Mesendoderm (in vitro differentiated cells): Measurements from ENCODE around the gene NCF2.

ENCODE experiments used
- DNase-seq: peaks from one replicate; pipeline ENCODE4 v3.0.0; 2013
- H2AK5ac ChIP-seq: 2 replicates; pipeline ENCODE4 v1.6.1; 2013; ENCODE audit warnings: low read length, inconsistent platforms
- H2BK120ac ChIP-seq: 2 replicates; pipeline ENCODE4 v1.6.1; 2013; ENCODE audit warnings: low read depth, mild to moderate bottlenecking, low read length, moderate library complexity, mixed read lengths
- H2BK15ac ChIP-seq: replicated peaks from 2 replicates; pipeline ENCODE4 v1.6.1; 2013; ENCODE audit warnings: low read depth, mild to moderate bottlenecking, moderate library complexity
- H2BK5ac ChIP-seq: 2 replicates; pipeline ENCODE4 v1.6.1; 2013; ENCODE audit warnings: low read length, inconsistent platforms
- H3K18ac ChIP-seq: 2 replicates; pipeline ENCODE4 v1.6.1; 2013; ENCODE audit warnings: mild to moderate bottlenecking, low read length, mixed read lengths
- H3K23ac ChIP-seq: one replicate; pipeline ENCODE4 v1.6.1; 2013; ENCODE audit warnings: low read length
- H3K27ac ChIP-seq: 2 replicates; pipeline ENCODE4 v1.5.1; 2013; ENCODE audit warnings: low read depth, mild to moderate bottlenecking, inconsistent platforms, low read length, moderate library complexity
- H3K27me3 ChIP-seq: 2 replicates; pipeline ENCODE4 v1.6.1; 2013; ENCODE audit warnings: low read length, control low read depth, mild to moderate bottlenecking, inconsistent platforms; ENCODE audit not compliant: insufficient read depth, poor library complexity
- H3K36me3 ChIP-seq: 2 replicates; pipeline ENCODE4 v1.6.1; 2013; ENCODE audit warnings: low read length, inconsistent platforms; ENCODE audit not compliant: control insufficient read depth, insufficient read depth
- H3K4ac ChIP-seq: one replicate; pipeline ENCODE4 v1.6.1; 2013; ENCODE audit warnings: low read depth, mild to moderate bottlenecking, low read length, moderate library complexity
- H3K4me1 ChIP-seq: 2 replicates; pipeline ENCODE4 v1.6.1; 2013; ENCODE audit warnings: low read depth, low read length, inconsistent platforms; ENCODE audit not compliant: control insufficient read depth
- H3K4me2 ChIP-seq: 2 replicates; pipeline ENCODE4 v1.6.1; 2013; ENCODE audit warnings: low read length
- H3K4me3 ChIP-seq: 2 replicates; pipeline ENCODE4 v1.5.1; 2013; ENCODE audit warnings: mild to moderate bottlenecking, low read length
- H3K56ac ChIP-seq: one replicate; pipeline ENCODE4 v1.6.1; 2013; ENCODE audit warnings: low read length
- H3K79me1 ChIP-seq: 2 replicates; pipeline ENCODE4 v1.6.1; 2013; ENCODE audit warnings: low read length, inconsistent platforms
- H3K79me2 ChIP-seq: 2 replicates; pipeline ENCODE4 v1.6.1; 2013; ENCODE audit warnings: mild to moderate bottlenecking, low read length; ENCODE audit not compliant: control insufficient read depth, insufficient read depth
- H3K9ac ChIP-seq: 2 replicates; pipeline ENCODE4 v1.6.1; 2013; ENCODE audit warnings: low read length, inconsistent platforms
- H4K5ac ChIP-seq: one replicate; pipeline ENCODE4 v1.6.1; 2013; ENCODE audit warnings: low read length
- H4K8ac ChIP-seq: one replicate; pipeline ENCODE4 v1.6.1; 2013; ENCODE audit warnings: low read depth, mild to moderate bottlenecking, control low read depth, low read length, moderate library complexity
- WGBS: extraction: QIAGEN DNeasy Blood & Tissue Kit; methylation state at CpG from one replicate; pipeline ENCODE4 v1.1.7; 2013; ENCODE audit warnings: low lambda C conversion rate, missing lambda C conversion rate; ENCODE audit not compliant: insufficient coverage; ENCODE audit errors: extremely low coverage; 5-methylcytosine and 5-hydroxymethylcytosine counted together

Gene NCF2

DNA sequence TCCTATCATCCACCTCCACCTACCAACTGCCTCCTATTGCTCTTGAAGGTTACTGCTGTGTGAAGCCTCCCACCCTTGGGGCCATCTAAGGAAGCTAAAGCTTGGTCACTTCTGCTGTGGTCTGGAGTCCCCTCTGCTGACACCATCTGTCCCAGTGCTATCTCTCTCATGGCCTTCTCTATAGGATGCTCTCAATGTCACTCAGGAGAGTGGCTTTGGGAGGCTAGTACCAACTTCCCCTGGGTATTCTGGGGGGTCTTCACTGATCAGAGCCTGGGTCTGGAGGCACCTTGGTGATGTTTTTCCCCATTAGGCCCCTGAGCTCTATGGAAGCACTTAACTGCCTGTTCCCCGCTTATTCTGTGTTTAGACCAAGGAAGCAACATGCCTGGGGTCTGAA lies 12.3 kb upstream of the NCF2 start:
- Histone ChIP-seq H3K79me1 (no peaks in the 10 kb centered on the region), H3K56ac (no peak overlapping the region), H3K27ac (no peak overlapping the region), H3K79me2 (no peaks in the 10 kb centered on the region), H3K4ac (no peak overlapping the region), H2BK15ac (no peak overlapping the region), H3K23ac (no peak overlapping the region), H3K18ac (no peak overlapping the region), H3K36me3 (no peaks in the 10 kb centered on the region), H3K4me2 (no peak overlapping the region), H2BK5ac (no peak overlapping the region), H3K4me1 (no peaks in the 10 kb centered on the region), H3K4me3 (no peak overlapping the region), H3K9ac (no peak overlapping the region), H2BK120ac (no peak overlapping the region), H4K5ac (no peak overlapping the region), H4K8ac (no peak overlapping the region), H2AK5ac (no peak overlapping the region), H3K27me3 (no peaks in the 10 kb centered on the region)
- DNase-seq = no peak
- no CpG with 5 or more reads among the region's 1 CpG for WGBS

- no peak overlapping the region for H2AK5ac ChIP-seq
- no peak overlapping the region for H2BK5ac ChIP-seq
- H2BK15ac ChIP-seq = no peak overlapping the region
- no peak for DNase-seq
- H4K5ac ChIP-seq = no peak overlapping the region
- H3K27me3 ChIP-seq = no peaks in the 10 kb centered on the region
- H3K4me1 ChIP-seq = no peaks in the 10 kb centered on the region
- WGBS = no CpG with 5 or more reads among the region's 3 CpGs
- no peak overlapping the region for H3K4me3 ChIP-seq
- no peak overlapping the region for H3K4ac ChIP-seq
- H3K23ac ChIP-seq = no peak overlapping the region
- no peak overlapping the region for H3K56ac ChIP-seq
- no peak overlapping the region for H4K8ac ChIP-seq
- no peak overlapping the region for H3K4me2 ChIP-seq
- no peaks in the 10 kb centered on the region for H3K36me3 ChIP-seq
- H3K27ac ChIP-seq = no peak overlapping the region
- no peak overlapping the region for H3K18ac ChIP-seq
- no peaks in the 10 kb centered on the region for H3K79me2 ChIP-seq
- H3K9ac ChIP-seq = no peak overlapping the region
- H3K79me1 ChIP-seq = no peaks in the 10 kb centered on the region
- no peak overlapping the region for H2BK120ac ChIP-seq
Observed at GRCh38 chr1:183600634-183601033, 10.4 kb upstream of the NCF2 start.

GRCh38 chr1:183600136-183600535 lies 9.9 kb upstream of the NCF2 start:
- DNase-seq = no peak
- H2BK5ac ChIP-seq = no peak overlapping the region
- H3K4me1 ChIP-seq = no peaks in the 10 kb centered on the region
- H3K36me3 ChIP-seq = no peaks in the 10 kb centered on the region
- no CpG with 5 or more reads among the region's 3 CpGs for WGBS
- H3K4me2 ChIP-seq = no peak overlapping the region
- no peak overlapping the region for H2BK15ac ChIP-seq
- H3K4ac ChIP-seq = no peak overlapping the region
- no peak overlapping the region for H3K27ac ChIP-seq
- no peak overlapping the region for H3K9ac ChIP-seq
- no peak overlapping the region for H3K4me3 ChIP-seq
- no peak overlapping the region for H3K23ac ChIP-seq
- H3K79me2 ChIP-seq = no peaks in the 10 kb centered on the region
- H4K8ac ChIP-seq = no peak overlapping the region
- H2BK120ac ChIP-seq = no peak overlapping the region
- no peak overlapping the region for H3K18ac ChIP-seq
- no peak overlapping the region for H2AK5ac ChIP-seq
- H3K56ac ChIP-seq = no peak overlapping the region
- H3K79me1 ChIP-seq = no peaks in the 10 kb centered on the region
- no peaks in the 10 kb centered on the region for H3K27me3 ChIP-seq
- no peak overlapping the region for H4K5ac ChIP-seq

- H3K4me3 ChIP-seq = no peak overlapping the region
Observed at GRCh38 chr1:183598386-183598785, 8.1 kb upstream of the NCF2 start.

DNA sequence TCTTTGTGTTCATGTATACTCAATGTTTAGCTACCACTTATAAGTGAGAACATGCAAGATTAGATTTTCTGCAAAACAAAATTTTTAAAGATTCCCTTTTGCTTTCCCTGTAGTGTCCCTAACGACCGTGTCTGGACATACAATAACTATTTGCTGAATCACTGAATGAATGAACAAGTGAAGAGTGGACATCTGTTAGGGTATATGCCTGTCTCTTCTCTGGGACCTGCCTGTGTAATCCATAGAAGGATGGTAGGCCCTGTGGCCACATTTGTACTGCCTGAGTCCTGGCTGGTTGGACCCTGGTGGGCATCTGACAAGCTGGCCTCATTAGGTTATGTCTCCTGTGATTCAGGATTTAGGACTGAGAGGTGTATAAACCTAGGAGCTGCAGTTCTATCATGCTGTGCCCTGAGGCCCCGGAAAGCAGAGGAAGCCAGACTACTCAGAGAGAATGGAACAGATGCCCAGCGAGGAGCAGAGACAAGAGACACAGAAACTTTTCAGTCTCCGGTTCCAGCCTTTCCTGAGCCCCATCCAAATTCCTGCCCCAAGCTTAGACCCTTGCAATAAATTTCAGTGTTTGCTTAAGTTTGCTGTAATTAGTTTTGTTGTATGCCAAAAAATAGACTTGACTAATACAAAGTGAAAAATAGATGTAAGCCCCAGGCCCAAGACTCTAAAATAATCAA lies 7.5 kb upstream of the NCF2 start:
- no peak for DNase-seq
- no peak overlapping the region for H3K27ac ChIP-seq
- no peak overlapping the region for H3K18ac ChIP-seq
- H3K79me2 ChIP-seq = no peaks in the 10 kb centered on the region
- H3K36me3 ChIP-seq = no peaks in the 10 kb centered on the region
- peaks cover 5% of the 10 kb centered on the region for H3K4me1 ChIP-seq
- H2AK5ac ChIP-seq = no peak overlapping the region
- no peak overlapping the region for H3K23ac ChIP-seq
- H3K4ac ChIP-seq = no peak overlapping the region
- H2BK120ac ChIP-seq = no peak overlapping the region
- H3K9ac ChIP-seq = no peak overlapping the region
- H2BK5ac ChIP-seq = no peak overlapping the region
- no CpG with 5 or more reads among the region's 5 CpGs for WGBS
- no peak overlapping the region for H4K8ac ChIP-seq
- H3K4me3 ChIP-seq = no peak overlapping the region
- no peaks in the 10 kb centered on the region for H3K27me3 ChIP-seq
- no peaks in the 10 kb centered on the region for H3K79me1 ChIP-seq
- no peak overlapping the region for H3K4me2 ChIP-seq
- H2BK15ac ChIP-seq = no peak overlapping the region
- H3K56ac ChIP-seq = no peak overlapping the region
- no peak overlapping the region for H4K5ac ChIP-seq

More at GRCh38 chr1:183598386-183598785, 8.1 kb upstream of the NCF2 start:
- H3K4me1 ChIP-seq = no peaks in the 10 kb centered on the region
- no peak overlapping the region for H3K56ac ChIP-seq
- H3K23ac ChIP-seq = no peak overlapping the region
- H3K79me1 ChIP-seq = no peaks in the 10 kb centered on the region
- WGBS = no CpG with 5 or more reads among the region's 2 CpGs
- no peak overlapping the region for H4K8ac ChIP-seq
- H4K5ac ChIP-seq = no peak overlapping the region
- no peak overlapping the region for H3K4me2 ChIP-seq
- H3K18ac ChIP-seq = no peak overlapping the region
- H3K36me3 ChIP-seq = no peaks in the 10 kb centered on the region
- no peaks in the 10 kb centered on the region for H3K27me3 ChIP-seq
- no peak overlapping the region for H2BK120ac ChIP-seq
- no peak for DNase-seq
- no peaks in the 10 kb centered on the region for H3K79me2 ChIP-seq
- H2AK5ac ChIP-seq = no peak overlapping the region
- no peak overlapping the region for H2BK5ac ChIP-seq
- H2BK15ac ChIP-seq = no peak overlapping the region
- no peak overlapping the region for H3K4ac ChIP-seq
- no peak overlapping the region for H3K27ac ChIP-seq
- no peak overlapping the region for H3K9ac ChIP-seq

- Histone ChIP-seq H3K4me1 (peaks cover 6% of the 10 kb centered on the region), H4K5ac (no peak overlapping the region), H3K56ac (no peak overlapping the region), H3K4ac (no peak overlapping the region), H3K79me1 (no peaks in the 10 kb centered on the region), H3K36me3 (no peaks in the 10 kb centered on the region), H2BK5ac (no peak overlapping the region), H3K4me3 (no peak overlapping the region), H3K9ac (no peak overlapping the region), H3K27ac (no peak overlapping the region), H4K8ac (no peak overlapping the region), H2BK120ac (no peak overlapping the region), H2BK15ac (no peak overlapping the region), H2AK5ac (no peak overlapping the region), H3K23ac (no peak overlapping the region), H3K79me2 (no peaks in the 10 kb centered on the region), H3K18ac (no peak overlapping the region), H3K27me3 (no peaks in the 10 kb centered on the region), H3K4me2 (no peak overlapping the region)
- no CpG with 5 or more reads among the region's 5 CpGs for WGBS
- no peak for DNase-seq
Observed at GRCh38 chr1:183596500-183596899, 6.2 kb upstream of the NCF2 start.
